Omental fat pad (tissue), 4 donors: ENCODE measurements around the gene ZNF322. TPM values are rescaled to one million over a fixed set of nuclear protein-coding genes. Genes with fewer than 3 reads are reported as not detected.
A peak's percentile ranks its signal among the peaks of the same experiment; 100 is the strongest.
"Not testable (repeated sequence)": the region's sequence is repeated elsewhere in the genome, so short reads cannot be mapped to it uniquely, and the experiment has no call there.

Experiments
- ATAC-seq: fragments of 150-250 bp; one replicate; pipeline ENCODE4 v1.9.1; 2016; ENCODE audit warnings: mild to moderate bottlenecking, moderate library complexity; ENCODE audit not compliant: low FRiP score
- DNase-seq: peaks from one replicate; pipeline ENCODE4 v3.0.0-alpha.2; 2019; ENCODE audit warnings: low spot score
- CTCF ChIP-seq, 3 donors: fragments of 450-650 bp; IDR thresholded peaks; one replicate each; pipeline ENCODE4 v1.5.1; 2016 to 2017; ENCODE audit warnings: antibody characterized with exemption in 3 of 3, mild to moderate bottlenecking in 3 of 3, moderate library complexity in 2 of 3
- total RNA-seq, 4 donors: library from RNA; depleted of rRNA; stranded (reverse); fragments of >200 nt; gene quantifications; one replicate each; pipeline ENCODE4 v1.1.0, GENCODE V29; 2016

Gene ZNF322, protein sequence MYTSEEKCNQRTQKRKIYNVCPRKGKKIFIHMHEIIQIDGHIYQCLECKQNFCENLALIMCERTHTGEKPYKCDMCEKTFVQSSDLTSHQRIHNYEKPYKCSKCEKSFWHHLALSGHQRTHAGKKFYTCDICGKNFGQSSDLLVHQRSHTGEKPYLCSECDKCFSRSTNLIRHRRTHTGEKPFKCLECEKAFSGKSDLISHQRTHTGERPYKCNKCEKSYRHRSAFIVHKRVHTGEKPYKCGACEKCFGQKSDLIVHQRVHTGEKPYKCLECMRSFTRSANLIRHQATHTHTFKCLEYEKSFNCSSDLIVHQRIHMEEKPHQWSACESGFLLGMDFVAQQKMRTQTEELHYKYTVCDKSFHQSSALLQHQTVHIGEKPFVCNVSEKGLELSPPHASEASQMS
- total RNA-seq, result 10 to 100 TPM in 2 of 4 donors, 1 to 10 TPM in 2; 8.5 to 20.8 (median 11.5) TPM

- DNase-seq, result peak; percentile 79
- no peak for TF ChIP-seq CTCF (IDR thresholded peaks at IDR 0.05)
- peak; percentile 100 for ATAC-seq
Observed at GRCh38 chr6:26659042-26659999, at the start of gene ZNF322. Gene ZNF322, minus strand, starts transcription at chr6:26659746. Its CDS starts 21,193 bp downstream, at chr6:26638553.

DNA sequence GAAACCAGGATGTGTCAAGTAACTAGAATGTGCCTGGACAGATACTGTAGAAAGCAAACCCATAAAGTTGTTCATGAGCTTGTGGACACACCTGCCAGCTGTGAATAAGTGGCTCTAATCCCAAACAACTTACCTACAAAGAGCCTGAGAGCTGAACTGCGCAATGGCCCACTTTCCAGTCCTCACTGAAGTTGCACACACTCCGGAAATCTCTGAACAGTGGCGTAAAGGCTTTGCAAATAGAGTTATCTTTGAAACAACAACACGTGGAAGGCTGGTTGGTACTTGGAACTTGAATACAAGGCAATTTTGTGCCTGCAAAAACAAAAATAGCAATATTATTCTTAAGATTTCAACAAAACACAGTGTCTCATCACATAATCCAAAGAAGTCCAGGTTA, 46.2 kb upstream of the ZNF322 start:
- not testable (repeated sequence) for ATAC-seq

GRCh38 chr6:26705352-26705751, 45.8 kb upstream of the ZNF322 start:
- ATAC-seq, DNase-seq: not testable (repeated sequence)

More for the DNA sequence above, 46.2 kb upstream of the ZNF322 start:
- DNase-seq, result not testable (repeated sequence)

GRCh38 chr6:26701023-26701747, 41.6 kb upstream of the ZNF322 start:
- ATAC-seq, DNase-seq: not testable (repeated sequence)

- ATAC-seq, DNase-seq: not testable (repeated sequence)
Observed at GRCh38 chr6:26697496-26697895, 38.0 kb upstream of the ZNF322 start.

DNA sequence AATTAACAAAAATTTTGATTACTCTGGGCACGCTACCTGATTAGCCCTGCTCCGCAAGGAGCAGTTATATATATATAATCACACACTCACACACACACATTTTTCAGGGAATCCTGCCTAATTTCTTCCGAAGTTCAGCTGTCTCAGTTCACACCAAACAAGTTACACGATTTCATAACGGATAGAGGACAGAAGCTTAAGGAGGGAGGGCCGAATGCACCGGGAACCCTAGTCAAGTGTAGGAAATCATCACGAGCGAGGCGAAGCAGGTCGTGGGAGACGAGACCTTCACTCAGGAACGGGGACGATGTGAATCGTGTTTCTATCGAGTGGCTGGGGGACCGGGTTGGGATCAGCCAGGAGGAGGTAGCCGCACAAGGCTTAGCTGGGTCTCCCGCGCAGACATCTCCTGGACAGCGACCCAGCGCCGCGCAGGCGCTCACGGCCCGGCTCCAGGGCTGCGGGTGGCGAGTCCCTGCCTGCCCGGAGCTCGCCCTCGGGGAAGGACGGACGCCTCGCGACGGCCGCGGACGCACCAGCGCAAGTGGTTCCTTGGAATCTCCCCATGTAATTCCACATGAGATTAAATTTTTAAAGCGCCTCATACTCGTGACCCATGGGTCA, 29.9 kb upstream of the ZNF322 start:
- DNase-seq, ATAC-seq: not testable (repeated sequence)

GRCh38 chr6:26682435-26683042, 23.0 kb upstream of the ZNF322 start:
- DNase-seq, ATAC-seq: not testable (repeated sequence)

GRCh38 chr6:26673287-26673686, 13.7 kb upstream of the ZNF322 start:
- DNase-seq, ATAC-seq: not testable (repeated sequence)

DNA sequence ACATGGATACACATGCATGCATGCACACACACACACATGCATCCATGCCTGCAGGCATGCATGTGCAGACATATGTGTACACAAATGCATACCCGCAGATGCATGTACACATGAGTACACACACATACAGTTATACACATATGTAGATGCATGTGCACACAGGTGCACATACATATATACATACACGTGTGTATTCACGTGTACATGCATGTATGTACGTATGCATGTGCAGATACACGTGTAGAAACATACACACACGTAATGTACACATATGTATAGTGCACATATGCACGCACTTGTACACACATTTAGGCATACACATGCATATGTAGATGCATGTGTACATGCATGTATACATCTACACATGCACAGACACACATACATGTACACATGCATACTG, 11.0 kb upstream of the ZNF322 start:
- not testable (repeated sequence) for ATAC-seq, DNase-seq

DNA sequence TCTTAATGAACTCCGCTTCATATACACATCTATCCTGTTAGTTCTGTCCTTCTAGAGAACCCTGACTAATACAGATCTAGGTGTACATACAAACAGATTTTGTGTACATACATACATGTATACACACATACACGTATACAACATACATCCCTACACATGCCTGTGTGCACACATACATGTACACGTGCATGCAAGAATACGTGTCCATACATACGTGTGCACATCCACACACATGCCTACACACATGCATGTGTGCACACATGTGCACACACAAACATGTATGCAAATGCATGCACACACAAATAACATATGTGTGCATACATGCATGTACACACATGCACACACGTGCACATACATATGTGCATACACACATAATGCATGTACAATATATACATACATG, 10.5 kb upstream of the ZNF322 start:
- not testable (repeated sequence) for ATAC-seq, DNase-seq

DNA sequence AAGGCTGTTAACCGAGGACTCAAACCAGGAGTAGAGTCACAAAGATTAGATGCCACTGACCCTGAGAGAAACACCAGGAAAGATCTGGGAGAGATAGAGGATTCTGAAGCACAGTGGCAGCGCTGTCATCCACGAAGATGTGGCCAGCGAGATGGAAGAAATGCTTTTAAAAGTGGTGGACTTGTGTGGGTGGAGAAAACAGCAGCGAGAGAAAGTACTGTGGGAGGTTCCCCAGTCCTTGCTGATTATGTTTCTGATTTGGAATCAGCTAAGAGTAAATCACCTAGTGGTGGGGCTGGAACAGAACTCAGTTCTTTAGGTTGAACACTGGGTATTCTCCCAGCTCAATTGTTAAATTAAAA, 435 bp upstream of the ZNF322 start:
- no peak for DNase-seq
- no peak for TF ChIP-seq CTCF (IDR thresholded peaks at IDR 0.05)
- ATAC-seq, result peak; percentile 9
